Osteocyte (in vitro differentiated cells): ENCODE results near the gene ACTN4. TPM values are rescaled to one million over a fixed set of nuclear protein-coding genes. Genes with fewer than 3 reads are reported as not detected.

Source experiments
- DNase-seq: peaks from one replicate; pipeline ENCODE4 v3.0.0; 2021; ENCODE audit warnings: mixed read lengths; ENCODE audit not compliant: unreplicated experiment; ENCODE audit errors: extremely low spot score
- H3K27ac Mint-ChIP-seq: one replicate; pipeline ENCODE4 v1.8.0; 2021; ENCODE audit warnings: mild to moderate bottlenecking, mixed read lengths; ENCODE audit not compliant: unreplicated experiment
- H3K27me3 Mint-ChIP-seq: one replicate; pipeline ENCODE4 v1.8.0; 2021; ENCODE audit warnings: mixed read lengths; ENCODE audit not compliant: unreplicated experiment
- H3K36me3 Mint-ChIP-seq: one replicate; pipeline ENCODE4 v1.8.0; 2021; ENCODE audit warnings: mixed read lengths; ENCODE audit not compliant: unreplicated experiment
- H3K4me1 Mint-ChIP-seq: one replicate; pipeline ENCODE4 v1.8.0; 2021; ENCODE audit warnings: mixed read lengths; ENCODE audit not compliant: unreplicated experiment
- H3K4me3 Mint-ChIP-seq: one replicate; pipeline ENCODE4 v1.8.0; 2021; ENCODE audit warnings: mild to moderate bottlenecking, moderate library complexity, mixed read lengths; ENCODE audit not compliant: unreplicated experiment
- H3K9me3 Mint-ChIP-seq: one replicate; pipeline ENCODE4 v1.8.0; 2021; ENCODE audit warnings: mixed read lengths; ENCODE audit not compliant: unreplicated experiment
- CTCF ChIP-seq: fragments of 200-600 bp; sonication (generic); IDR thresholded peaks from 2 replicates; pipeline ENCODE4 v1.5.0; 2021; ENCODE audit warnings: antibody characterized with exemption, mild to moderate bottlenecking, moderate library complexity
- total RNA-seq: library from RNA; stranded (reverse); gene quantifications from 2 replicates; pipeline ENCODE4 v1.2.1, GENCODE V29; 2021

Gene ACTN4
- total RNA-seq, 1 donor from 2014 or later, result 525 TPM

GRCh38 chr19:38671654-38672053 is 24.2 kb downstream of the ACTN4 start:
- no peak for TF ChIP-seq CTCF
- Mint-ChIP-seq H3K27ac (peak overlapping the region; percentile 98), H3K4me1 (peaks cover 79% of the 10 kb centered on the region), H3K4me3 (no peak overlapping the region), H3K27me3 (no peaks in the 10 kb centered on the region), H3K9me3 (no peaks in the 10 kb centered on the region), H3K36me3 (peaks cover 3% of the 10 kb centered on the region)
- no peak for DNase-seq

GRCh38 chr19:38673030-38673429 is 25.6 kb downstream of the ACTN4 start:
- TF ChIP-seq CTCF, result no peak
- DNase-seq, result no peak
- Mint-ChIP-seq H3K9me3 (no peaks in the 10 kb centered on the region), H3K27me3 (no peaks in the 10 kb centered on the region), H3K4me1 (peaks cover 74% of the 10 kb centered on the region), H3K36me3 (peaks cover 4% of the 10 kb centered on the region), H3K27ac (peak overlapping the region; percentile 14), H3K4me3 (no peak overlapping the region)

- no peaks in the 10 kb centered on the region for H3K9me3 Mint-ChIP-seq
- no peak for DNase-seq
- H3K27me3 Mint-ChIP-seq, result no peaks in the 10 kb centered on the region
- no peak overlapping the region for H3K4me3 Mint-ChIP-seq
- H3K27ac Mint-ChIP-seq, result peak overlapping the region; percentile 83
- TF ChIP-seq CTCF, result no peak
- H3K4me1 Mint-ChIP-seq, result peaks cover 71% of the 10 kb centered on the region
- H3K36me3 Mint-ChIP-seq, result peaks cover 3% of the 10 kb centered on the region
These were observed 27.1 kb downstream of the ACTN4 start for GRCh38 chr19:38674388-38675171.

- no peaks in the 10 kb centered on the region for H3K27me3 Mint-ChIP-seq
- H3K9me3 Mint-ChIP-seq, result no peaks in the 10 kb centered on the region
- TF ChIP-seq CTCF, result no peak
- H3K4me1 Mint-ChIP-seq, result peaks cover 70% of the 10 kb centered on the region
- peak overlapping the region; percentile 35 for H3K4me3 Mint-ChIP-seq
- H3K27ac Mint-ChIP-seq, result peak overlapping the region; percentile 83
- peaks cover 6% of the 10 kb centered on the region for H3K36me3 Mint-ChIP-seq
- DNase-seq, result no peak
These were observed 28.2 kb downstream of the ACTN4 start for GRCh38 chr19:38675611-38676010.

GRCh38 chr19:38676023-38676877 is 28.8 kb downstream of the ACTN4 start:
- Mint-ChIP-seq H3K4me3 (peak overlapping the region; percentile 35), H3K4me1 (peaks cover 68% of the 10 kb centered on the region), H3K36me3 (peaks cover 6% of the 10 kb centered on the region), H3K27ac (peak overlapping the region; percentile 83), H3K9me3 (no peaks in the 10 kb centered on the region), H3K27me3 (no peaks in the 10 kb centered on the region)
- DNase-seq, result no peak
- no peak for TF ChIP-seq CTCF
